MM.1S (cell line): ENCODE measurements around the gene TGFA.

ENCODE experiments used
- CTCF ChIP-seq: fragments of 300-600 bp; sonication (generic); IDR thresholded peaks from 2 replicates; pipeline ENCODE4 v1.5.1; 2016; ENCODE audit warnings: antibody characterized with exemption, low read length, mixed read lengths
- EZH2 ChIP-seq: fragments of 300-600 bp; sonication (generic); optimal IDR thresholded peaks from 2 replicates; pipeline ENCODE3; 2017; ENCODE audit warnings: low read depth, mild to moderate bottlenecking, antibody characterized with exemption, low read length, mixed read lengths

GRCh38 chr2:70400539-70400938 is 153.1 kb downstream of the TGFA start:
- TF ChIP-seq EZH2 (no peak), CTCF (no peak)
